ENCODE data around the gene ACSF3. TPM values are rescaled to one million over a fixed set of nuclear protein-coding genes. Genes with fewer than 3 reads are reported as not detected.

The ACSF3 gene
- total and polyA plus RNA-seq, 2 of the 4 experiments (the other 2 are of a cell fraction), result 9.5 to 14.2 TPM

DNA sequence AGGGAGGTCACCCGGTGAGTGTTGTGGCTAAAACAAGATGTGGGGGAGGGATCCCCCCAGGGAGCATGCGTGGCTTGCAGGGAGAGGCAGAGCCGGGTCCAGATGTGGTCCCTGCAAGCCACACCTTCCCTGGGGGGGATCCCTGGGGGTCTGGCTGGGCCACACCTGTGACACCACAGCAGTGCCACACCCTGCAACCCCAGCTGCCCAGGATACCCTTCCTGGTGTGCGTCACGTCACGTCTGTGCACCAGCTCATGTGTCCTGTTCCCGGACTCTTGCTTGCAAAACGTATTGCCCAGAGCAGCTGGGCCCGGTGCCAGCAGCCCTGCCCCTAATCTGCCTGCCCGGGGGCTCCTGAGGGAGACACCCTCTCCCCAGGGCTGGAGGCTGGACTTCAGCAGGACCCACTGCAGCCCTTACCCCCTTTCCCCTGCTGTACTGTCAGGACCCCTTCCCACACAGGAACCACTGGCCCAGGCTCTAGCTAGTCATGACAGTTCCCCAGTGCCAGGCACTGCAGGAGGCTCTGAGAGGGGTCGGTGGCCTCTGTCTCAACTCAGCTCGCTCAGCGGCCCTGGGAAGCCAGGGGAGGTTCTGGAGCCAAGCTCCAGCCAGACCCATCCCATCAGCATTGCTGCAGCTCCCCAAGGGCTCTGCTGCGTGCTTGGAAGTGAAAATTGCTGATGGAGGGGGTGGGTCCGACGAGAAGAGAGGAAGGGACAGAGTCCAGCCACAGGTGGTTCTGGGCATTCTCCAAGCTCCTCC, 25.8 kb upstream of the ACSF3 start:
- Histone ChIP-seq H3K4me2 (ENCODE audit: low read depth, low read length) (no peak overlapping the region), H2BK120ac (ENCODE audit: low read depth, low read length) (no peak overlapping the region), H3K27ac (ENCODE audit: insufficient read depth, low read length) (no peak overlapping the region), H2BK20ac (ENCODE audit: low read depth, low read length) (no peak overlapping the region), H3K18ac (ENCODE audit: low read depth, low read length) (no peak overlapping the region), H3K79me1 (ENCODE audit: low read depth in 1 of 2, low read length in 2 of 2) (no peaks in the 10 kb centered on the region), H3K4me3 (ENCODE audit: insufficient read depth, low read depth, low read length) (no peak overlapping the region), H3K27me3 (ENCODE audit: control insufficient read depth, insufficient read depth, low read length) (peaks cover 36% of the 10 kb centered on the region), H4K5ac (ENCODE audit: low read depth, low read length) (no peak overlapping the region), H3K14ac (replicated peaks; ENCODE audit: low read depth, low read length) (no peak overlapping the region), H2AK5ac (ENCODE audit: low read depth, low read length) (no peak overlapping the region), H4K20me1 (ENCODE audit: insufficient read depth, low read length) (no peaks in the 10 kb centered on the region), H2AFZ (replicated peaks; ENCODE audit: low read length, poor library complexity) (no peak overlapping the region), H3K9ac (ENCODE audit: low read depth, low read length) (no peak overlapping the region), H2AK9ac (replicated peaks; ENCODE audit: low read depth, low read length, poor library complexity) (no peak overlapping the region), H3K36me3 (ENCODE audit: control insufficient read depth, insufficient read depth, low read length) (no peaks in the 10 kb centered on the region), H2BK5ac (ENCODE audit: low read depth, low read length, poor library complexity, severe bottlenecking) (no peak overlapping the region), H3K4me1 (ENCODE audit: control insufficient read depth, insufficient read depth, low read length) (no peaks in the 10 kb centered on the region), H3K56ac (ENCODE audit: extremely low read depth, insufficient read depth, low read length) (no peak overlapping the region), H2BK15ac (ENCODE audit: low read depth, low read length) (no peak overlapping the region), H3K9me1 (ENCODE audit: insufficient read depth, low read length) (no peaks in the 10 kb centered on the region), H3K9me3 (ENCODE audit: control insufficient read depth, insufficient read depth, low read length) (no peaks in the 10 kb centered on the region), H3K4ac (ENCODE audit: low read depth, low read length) (no peak overlapping the region), H4K91ac (ENCODE audit: insufficient read depth, low read depth, low read length) (no peak overlapping the region), H4K8ac (ENCODE audit: low read depth in 2 of 2, low read length in 2 of 2) (no peak overlapping the region), H3K23ac (ENCODE audit: low read depth, low read length) (no peak overlapping the region)
- dilution Hi-C loops (cut with HindIII; ENCODE audit: low sequenced_read_pairs, unreplicated experiment) (no loop called here), intact Hi-C loops (cut with micrococcal nuclease) (no loop called here), in situ Hi-C loops (cut with MboI; ENCODE audit: low sequenced_read_pairs) (no loop called here)
- ChIA-PET CTCF (no interaction called here), POLR2A (ENCODE audit: unreplicated experiment) (no interaction called here)
- ATAC-seq (ENCODE audit: low read depth), result no peak
- no TSS peak for BruUV-seq (replicated peaks)
- TF ChIP-seq SMC3 (IDR thresholded peaks at IDR 0.05; ENCODE audit: low read depth, low read length) (no peak), MAFK (IDR thresholded peaks at IDR 0.05; ENCODE audit: low read depth, low read length) (no peak), CHD1 (IDR thresholded peaks at IDR 0.05; ENCODE audit: low read depth, low read length) (no peak), RFX5 (IDR thresholded peaks at IDR 0.05; ENCODE audit: low read depth, low read length) (no peak), NFE2L2 (IDR thresholded peaks at IDR 0.05; ENCODE audit: low read depth, low read length) (no peak), FOS (IDR thresholded peaks at IDR 0.05; ENCODE audit: low read depth, low read length) (no peak)
- TF ChIP-seq, protein P1, sequence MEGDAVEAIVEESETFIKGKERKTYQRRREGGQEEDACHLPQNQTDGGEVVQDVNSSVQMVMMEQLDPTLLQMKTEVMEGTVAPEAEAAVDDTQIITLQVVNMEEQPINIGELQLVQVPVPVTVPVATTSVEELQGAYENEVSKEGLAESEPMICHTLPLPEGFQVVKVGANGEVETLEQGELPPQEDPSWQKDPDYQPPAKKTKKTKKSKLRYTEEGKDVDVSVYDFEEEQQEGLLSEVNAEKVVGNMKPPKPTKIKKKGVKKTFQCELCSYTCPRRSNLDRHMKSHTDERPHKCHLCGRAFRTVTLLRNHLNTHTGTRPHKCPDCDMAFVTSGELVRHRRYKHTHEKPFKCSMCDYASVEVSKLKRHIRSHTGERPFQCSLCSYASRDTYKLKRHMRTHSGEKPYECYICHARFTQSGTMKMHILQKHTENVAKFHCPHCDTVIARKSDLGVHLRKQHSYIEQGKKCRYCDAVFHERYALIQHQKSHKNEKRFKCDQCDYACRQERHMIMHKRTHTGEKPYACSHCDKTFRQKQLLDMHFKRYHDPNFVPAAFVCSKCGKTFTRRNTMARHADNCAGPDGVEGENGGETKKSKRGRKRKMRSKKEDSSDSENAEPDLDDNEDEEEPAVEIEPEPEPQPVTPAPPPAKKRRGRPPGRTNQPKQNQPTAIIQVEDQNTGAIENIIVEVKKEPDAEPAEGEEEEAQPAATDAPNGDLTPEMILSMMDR (conservative IDR thresholded peaks at IDR 0.05; ENCODE audit: low read depth, low read length), result no peak
- DNase-seq, result no peak
- WGBS, 2 experiments (ENCODE audit: extremely low coverage in 2 of 2, insufficient read length in 1 of 2), result 21% methylated on average over 5 of the region's 16 CpGs; no CpG with 5 or more reads in 1 of the 2 experiments
